ENCODE results near the gene KIAA1217.
A peak's percentile ranks its signal among the peaks of the same experiment; 100 is the strongest.

The KIAA1217 gene

GRCh38 chr10:24495666-24496460 is 286.9 kb downstream of the KIAA1217 start:
- no peak overlapping the region for H3K4me3 ChIP-seq (ENCODE audit: control insufficient read depth, low read depth, low read length)
- TF ChIP-seq, protein P1, sequence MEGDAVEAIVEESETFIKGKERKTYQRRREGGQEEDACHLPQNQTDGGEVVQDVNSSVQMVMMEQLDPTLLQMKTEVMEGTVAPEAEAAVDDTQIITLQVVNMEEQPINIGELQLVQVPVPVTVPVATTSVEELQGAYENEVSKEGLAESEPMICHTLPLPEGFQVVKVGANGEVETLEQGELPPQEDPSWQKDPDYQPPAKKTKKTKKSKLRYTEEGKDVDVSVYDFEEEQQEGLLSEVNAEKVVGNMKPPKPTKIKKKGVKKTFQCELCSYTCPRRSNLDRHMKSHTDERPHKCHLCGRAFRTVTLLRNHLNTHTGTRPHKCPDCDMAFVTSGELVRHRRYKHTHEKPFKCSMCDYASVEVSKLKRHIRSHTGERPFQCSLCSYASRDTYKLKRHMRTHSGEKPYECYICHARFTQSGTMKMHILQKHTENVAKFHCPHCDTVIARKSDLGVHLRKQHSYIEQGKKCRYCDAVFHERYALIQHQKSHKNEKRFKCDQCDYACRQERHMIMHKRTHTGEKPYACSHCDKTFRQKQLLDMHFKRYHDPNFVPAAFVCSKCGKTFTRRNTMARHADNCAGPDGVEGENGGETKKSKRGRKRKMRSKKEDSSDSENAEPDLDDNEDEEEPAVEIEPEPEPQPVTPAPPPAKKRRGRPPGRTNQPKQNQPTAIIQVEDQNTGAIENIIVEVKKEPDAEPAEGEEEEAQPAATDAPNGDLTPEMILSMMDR (conservative IDR thresholded peaks at IDR 0.05; ENCODE audit: control insufficient read depth, insufficient read depth, low read depth, low read length): no peak
- DNase-seq (ENCODE audit: low read depth): no peak

DNA sequence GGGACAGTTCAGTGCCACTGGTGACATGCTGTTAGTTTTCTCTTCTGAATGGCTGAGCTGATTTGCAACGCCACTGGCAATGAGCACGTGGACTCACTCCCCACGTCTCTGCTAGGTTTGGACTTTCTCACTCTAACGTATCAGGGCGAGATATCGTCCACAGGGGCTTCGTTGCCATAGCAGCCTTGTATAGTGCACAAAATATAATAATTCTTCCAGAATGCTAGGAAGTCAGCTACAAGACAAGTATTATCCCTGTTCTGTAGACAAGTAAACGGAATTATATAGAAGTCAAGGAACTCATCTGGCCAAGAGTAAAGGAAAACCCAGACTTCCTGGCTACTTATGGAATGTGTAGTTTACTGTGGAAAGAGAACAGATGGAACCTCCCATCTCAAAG is 288.0 kb downstream of the KIAA1217 start:
- H3K4me3 ChIP-seq (ENCODE audit: control insufficient read depth, low read depth, low read length): no peak overlapping the region
- no peak for DNase-seq (ENCODE audit: low read depth)
- TF ChIP-seq, protein P1 (conservative IDR thresholded peaks at IDR 0.05; ENCODE audit: control insufficient read depth, insufficient read depth, low read depth, low read length): no peak

- no peak overlapping the region for H3K4me3 ChIP-seq (ENCODE audit: control insufficient read depth, low read depth, low read length)
- TF ChIP-seq, protein P1 (conservative IDR thresholded peaks at IDR 0.05; ENCODE audit: control insufficient read depth, insufficient read depth, low read depth, low read length): no peak
- no peak for DNase-seq (ENCODE audit: low read depth)
Measured at GRCh38 chr10:24501056-24501711, 292.2 kb downstream of the KIAA1217 start.

DNA sequence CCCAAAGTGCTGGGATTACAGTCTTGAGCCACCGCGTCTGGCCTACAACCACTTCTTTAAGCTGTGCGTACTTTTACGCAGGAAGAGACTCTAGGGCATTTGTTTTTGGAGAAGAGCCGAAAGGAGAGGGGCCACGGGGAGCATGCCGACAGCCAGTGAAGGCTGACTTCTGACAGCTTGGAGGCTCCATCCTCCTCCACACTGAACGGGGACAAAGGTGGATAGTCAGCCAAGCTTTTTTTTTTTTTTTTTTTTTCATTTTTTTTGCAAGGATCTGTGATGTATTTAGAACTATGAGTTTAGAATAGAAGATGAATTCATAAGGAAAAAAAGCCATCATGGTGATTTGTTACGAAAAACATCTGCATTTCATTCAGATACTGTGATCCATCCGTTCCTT is 293.1 kb downstream of the KIAA1217 start:
- DNase-seq (ENCODE audit: low read depth): no peak
- no peak overlapping the region for H3K4me3 ChIP-seq (ENCODE audit: control insufficient read depth, low read depth, low read length)
- TF ChIP-seq, protein P1 (conservative IDR thresholded peaks at IDR 0.05; ENCODE audit: control insufficient read depth, insufficient read depth, low read depth, low read length): no peak

DNA sequence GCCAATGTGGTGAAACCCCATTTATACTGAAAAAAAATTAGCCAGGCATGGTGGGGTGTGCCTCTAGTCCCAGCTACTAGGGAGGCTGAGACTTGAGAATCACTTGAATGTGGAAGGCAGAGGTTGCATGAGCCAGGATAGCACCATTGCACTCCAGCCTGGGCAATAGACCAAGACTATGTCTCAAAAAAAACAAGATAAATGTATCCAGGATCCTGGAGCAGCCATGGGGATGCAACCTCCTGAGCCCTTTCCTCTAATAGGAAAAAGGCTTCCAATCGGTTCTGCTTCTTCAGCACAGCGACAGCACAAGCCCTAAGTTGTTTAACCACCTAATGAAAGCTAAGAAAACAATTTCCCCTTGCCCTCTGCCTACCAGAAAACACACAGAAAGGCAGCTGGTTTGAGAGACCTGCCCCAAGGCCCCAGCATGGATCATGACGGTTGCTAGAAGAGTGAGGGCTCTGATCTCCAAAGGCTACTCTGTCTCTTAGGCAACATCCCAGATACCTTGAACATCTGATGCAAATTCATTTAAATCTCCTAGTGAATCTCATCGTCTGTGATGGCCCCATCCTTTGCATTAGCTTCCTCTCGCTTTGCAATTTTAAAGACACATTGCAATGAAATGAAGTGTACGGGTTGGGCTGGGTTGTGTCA is 294.0 kb downstream of the KIAA1217 start:
- no peak overlapping the region for H3K4me3 ChIP-seq (ENCODE audit: control insufficient read depth, low read depth, low read length)
- no peak for DNase-seq (ENCODE audit: low read depth)
- TF ChIP-seq, protein P1 (conservative IDR thresholded peaks at IDR 0.05; ENCODE audit: control insufficient read depth, insufficient read depth, low read depth, low read length): no peak

GRCh38 chr10:24503461-24504320 is 294.8 kb downstream of the KIAA1217 start:
- DNase-seq (ENCODE audit: low read depth): peak; percentile 58

More at GRCh38 chr10:24503461-24504320, 294.8 kb downstream of the KIAA1217 start:
- H3K4me3 ChIP-seq (ENCODE audit: control insufficient read depth, low read depth, low read length): no peak overlapping the region
- TF ChIP-seq, protein P1 (conservative IDR thresholded peaks at IDR 0.05; ENCODE audit: control insufficient read depth, insufficient read depth, low read depth, low read length): peak; percentile 79
